HFFc6 (cell line): ENCODE measurements around the gene TTC23L. TPM values are rescaled to one million over a fixed set of nuclear protein-coding genes. Genes with fewer than 3 reads are reported as not detected.

ENCODE experiments used
- DNase-seq: peaks from one replicate; pipeline ENCODE4 v3.0.0-alpha.2; 2018
- H3K27ac Mint-ChIP-seq: 2 replicates; pipeline ENCODE4 v1.8.0; 2020; ENCODE audit warnings: mild to moderate bottlenecking, mixed read lengths
- H3K27me3 Mint-ChIP-seq: 2 replicates; pipeline ENCODE4 v1.8.0; 2021; ENCODE audit warnings: mild to moderate bottlenecking, moderate library complexity, mixed read lengths; ENCODE audit not compliant: insufficient read depth
- H3K36me3 Mint-ChIP-seq: 2 replicates; pipeline ENCODE4 v1.8.0; 2021; ENCODE audit warnings: low read depth, mixed read lengths
- H3K4me1 Mint-ChIP-seq: 2 replicates; pipeline ENCODE4 v1.8.0; 2020; ENCODE audit warnings: low read depth, mixed read lengths
- H3K4me3 Mint-ChIP-seq: 2 replicates; pipeline ENCODE4 v1.8.0; 2020; ENCODE audit warnings: mild to moderate bottlenecking, moderate library complexity, mixed read lengths
- H3K9me3 Mint-ChIP-seq: 2 replicates; pipeline ENCODE4 v1.8.0; 2020; ENCODE audit warnings: mild to moderate bottlenecking, mixed read lengths
- total RNA-seq, 6 experiments: library from RNA; stranded (reverse); fragmentation: NEBNext Ultra II Directional; extraction: Animal tissue kit (Norgen Biotek cat#: 25700); gene quantifications; 2 replicates in 1 of 6; 3 replicates in 5 of 6; pipeline ENCODE4 v1.2.3, GENCODE V29; 2021
- TF ChIP-seq, protein P1 (sequence below): fragments of 200-600 bp; sonication (generic); IDR thresholded peaks from 2 replicates; pipeline ENCODE4 v1.5.0; 2021; ENCODE audit warnings: antibody characterized with exemption, mild to moderate bottlenecking

TTC23L gene
- total RNA-seq, 6 experiments from 2014 or later: not detected

- peak overlapping the region; percentile 86 for H3K4me3 Mint-ChIP-seq
- TF ChIP-seq, protein P1, sequence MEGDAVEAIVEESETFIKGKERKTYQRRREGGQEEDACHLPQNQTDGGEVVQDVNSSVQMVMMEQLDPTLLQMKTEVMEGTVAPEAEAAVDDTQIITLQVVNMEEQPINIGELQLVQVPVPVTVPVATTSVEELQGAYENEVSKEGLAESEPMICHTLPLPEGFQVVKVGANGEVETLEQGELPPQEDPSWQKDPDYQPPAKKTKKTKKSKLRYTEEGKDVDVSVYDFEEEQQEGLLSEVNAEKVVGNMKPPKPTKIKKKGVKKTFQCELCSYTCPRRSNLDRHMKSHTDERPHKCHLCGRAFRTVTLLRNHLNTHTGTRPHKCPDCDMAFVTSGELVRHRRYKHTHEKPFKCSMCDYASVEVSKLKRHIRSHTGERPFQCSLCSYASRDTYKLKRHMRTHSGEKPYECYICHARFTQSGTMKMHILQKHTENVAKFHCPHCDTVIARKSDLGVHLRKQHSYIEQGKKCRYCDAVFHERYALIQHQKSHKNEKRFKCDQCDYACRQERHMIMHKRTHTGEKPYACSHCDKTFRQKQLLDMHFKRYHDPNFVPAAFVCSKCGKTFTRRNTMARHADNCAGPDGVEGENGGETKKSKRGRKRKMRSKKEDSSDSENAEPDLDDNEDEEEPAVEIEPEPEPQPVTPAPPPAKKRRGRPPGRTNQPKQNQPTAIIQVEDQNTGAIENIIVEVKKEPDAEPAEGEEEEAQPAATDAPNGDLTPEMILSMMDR: no peak
- no peaks in the 10 kb centered on the region for H3K9me3 Mint-ChIP-seq
- peak; percentile 63 for DNase-seq
- peak overlapping the region; percentile 74 for H3K27ac Mint-ChIP-seq
- peaks cover 30% of the 10 kb centered on the region for H3K4me1 Mint-ChIP-seq
- peaks cover 23% of the 10 kb centered on the region for H3K36me3 Mint-ChIP-seq
- H3K27me3 Mint-ChIP-seq: no peaks in the 10 kb centered on the region; the same call in none of the 2 replicates
These were observed 91.5 kb downstream of the TTC23L start for GRCh38 chr5:34930462-34930844.

DNA sequence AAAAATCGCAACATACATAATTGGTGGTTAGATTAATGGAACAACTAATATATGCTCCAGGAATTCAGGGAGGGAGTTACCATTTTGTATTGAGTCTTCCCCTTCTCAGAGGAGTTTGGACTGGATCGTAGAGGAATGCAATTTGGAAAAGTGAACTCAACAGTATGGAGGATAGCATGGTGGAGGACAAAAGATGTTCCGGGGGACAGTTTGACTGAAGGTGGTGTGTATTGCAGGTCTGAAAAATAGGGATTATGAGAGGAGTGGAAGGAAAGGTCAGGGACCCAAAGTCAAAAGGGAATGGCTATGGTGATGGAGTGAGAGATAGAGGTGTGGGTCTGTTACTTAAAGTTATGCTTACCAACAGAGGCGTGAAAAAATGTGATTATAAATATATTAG lies 91.9 kb downstream of the TTC23L start:
- Mint-ChIP-seq H3K27ac (peak overlapping the region; percentile 74), H3K27me3 (no peaks in the 10 kb centered on the region; the same call in none of the 2 replicates), H3K36me3 (peaks cover 25% of the 10 kb centered on the region), H3K9me3 (no peaks in the 10 kb centered on the region), H3K4me3 (peak overlapping the region; percentile 86), H3K4me1 (peaks cover 30% of the 10 kb centered on the region)
- TF ChIP-seq, protein P1: no peak
- DNase-seq: no peak

GRCh38 chr5:34932947-34933346 lies 94.0 kb downstream of the TTC23L start:
- Mint-ChIP-seq H3K36me3 (peaks cover 28% of the 10 kb centered on the region), H3K9me3 (no peaks in the 10 kb centered on the region), H3K27me3 (no peaks in the 10 kb centered on the region; the same call in none of the 2 replicates), H3K27ac (no peak overlapping the region), H3K4me1 (peaks cover 30% of the 10 kb centered on the region), H3K4me3 (no peak overlapping the region)
- DNase-seq: no peak
- TF ChIP-seq, protein P1: no peak

GRCh38 chr5:34941936-34942335 lies 103.0 kb downstream of the TTC23L start:
- no peak for DNase-seq
- H3K9me3 Mint-ChIP-seq: no peaks in the 10 kb centered on the region
- H3K27me3 Mint-ChIP-seq: no peaks in the 10 kb centered on the region; the same call in 1 of the 2 replicates
- H3K4me3 Mint-ChIP-seq: no peak overlapping the region
- TF ChIP-seq, protein P1: no peak
- no peak overlapping the region for H3K27ac Mint-ChIP-seq
- H3K4me1 Mint-ChIP-seq: no peaks in the 10 kb centered on the region
- peaks cover 18% of the 10 kb centered on the region for H3K36me3 Mint-ChIP-seq

GRCh38 chr5:34944044-34944443 lies 105.1 kb downstream of the TTC23L start:
- Mint-ChIP-seq H3K4me3 (no peak overlapping the region), H3K36me3 (peaks cover 15% of the 10 kb centered on the region), H3K27me3 (no peaks in the 10 kb centered on the region; the same call in 1 of the 2 replicates), H3K27ac (no peak overlapping the region), H3K4me1 (no peaks in the 10 kb centered on the region), H3K9me3 (no peaks in the 10 kb centered on the region)
- TF ChIP-seq, protein P1: no peak
- DNase-seq: no peak
